Peyer's patch (tissue), 4 donors: ENCODE measurements around the gene THBS1.

Experiments used
- CTCF ChIP-seq, 6 experiments: fragments of 450-650 bp in 4 of 6; fragments of 200-600 bp in 2 of 6; sonication (generic) in 1 of 6; IDR thresholded peaks; one replicate each; pipeline ENCODE4 v1.5.1; 2017 to 2019; ENCODE audit warnings: antibody characterized with exemption in 6 of 6, mild to moderate bottlenecking in 3 of 6, moderate library complexity in 1 of 6
- POLR2A ChIP-seq, 2 donors: fragments of 450-650 bp; IDR thresholded peaks; one replicate each; pipeline ENCODE4 v1.5.1; 2017; ENCODE audit warnings: antibody characterized with exemption in 2 of 2, mild to moderate bottlenecking in 2 of 2, moderate library complexity in 2 of 2

GRCh38 chr15:39625451-39625850, 44.6 kb downstream of the THBS1 start:
- TF ChIP-seq CTCF (IDR thresholded peaks at IDR 0.05) (no peak), POLR2A (IDR thresholded peaks at IDR 0.05) (no peak)
